IMR-90 (cell line): ENCODE data around the gene TMEM33. TPM values are rescaled to one million over a fixed set of nuclear protein-coding genes. Genes with fewer than 3 reads are reported as not detected.

ENCODE experiments used
- ATAC-seq: fragments of 200-7000 bp; cut with Tn5 transposase; 2 replicates; pipeline ENCODE4 v1.9.1; 2020; ENCODE audit warnings: low read depth, mild to moderate bottlenecking, moderate library complexity
- BruUV-seq: library from RNA; stranded (reverse); fragments of 400-500 nt; replicated peaks from 2 replicates; lab custom pipeline; 2021; lab: Mats Ljungman, UMichigan
- CTCF ChIA-PET: fragments of 300-600 bp; formaldehyde crosslinking; extraction: SDS; loops from one replicate; lab custom pipeline; 2021; ENCODE audit warnings: antibody characterized with exemption; lab: Yijun Ruan, JAX
- POLR2A ChIA-PET: fragments of 300-600 bp; sonication (Branson Sonifier 250); formaldehyde crosslinking; loops from one replicate; lab custom pipeline; 2022; ENCODE audit warnings: antibody characterized with exemption; ENCODE audit not compliant: unreplicated experiment; lab: Charles Lee
- DNase-seq: peaks from one replicate; pipeline ENCODE4 v3.0.0; 2013
- H2AFZ ChIP-seq: replicated peaks from 2 replicates; pipeline ENCODE3; 2013; ENCODE audit warnings: low read length, mild to moderate bottlenecking; ENCODE audit not compliant: poor library complexity
- H2AK5ac ChIP-seq: 2 replicates; pipeline ENCODE4 v1.6.1; 2013; ENCODE audit warnings: low read depth, low read length, inconsistent platforms
- H2AK9ac ChIP-seq: replicated peaks from 2 replicates; pipeline ENCODE3; 2013; ENCODE audit warnings: mild to moderate bottlenecking, low read depth, low read length, moderate library complexity; ENCODE audit not compliant: poor library complexity
- H2BK120ac ChIP-seq: 2 replicates; pipeline ENCODE4 v1.6.1; 2013; ENCODE audit warnings: low read depth, low read length, inconsistent platforms
- H2BK15ac ChIP-seq: 3 replicates; pipeline ENCODE4 v1.6.1; 2013; ENCODE audit warnings: low read depth, low read length, inconsistent platforms
- H2BK20ac ChIP-seq: 2 replicates; pipeline ENCODE4 v1.6.1; 2013; ENCODE audit warnings: low read depth, mild to moderate bottlenecking, inconsistent platforms, low read length, moderate library complexity
- H2BK5ac ChIP-seq: 2 replicates; pipeline ENCODE4 v1.6.1; 2013; ENCODE audit warnings: mild to moderate bottlenecking, low read depth, low read length, inconsistent platforms; ENCODE audit not compliant: poor library complexity, severe bottlenecking
- H3K14ac ChIP-seq: replicated peaks from 2 replicates; pipeline ENCODE4 v1.6.1; 2013; ENCODE audit warnings: low read depth, low read length, inconsistent platforms
- H3K18ac ChIP-seq: 2 replicates; pipeline ENCODE4 v1.6.1; 2013; ENCODE audit warnings: low read depth, low read length, control low read depth
- H3K23ac ChIP-seq: 2 replicates; pipeline ENCODE4 v1.6.1; 2013; ENCODE audit warnings: low read depth, low read length, inconsistent platforms
- H3K27ac ChIP-seq: 2 replicates; pipeline ENCODE4 v1.5.1; 2013; ENCODE audit warnings: mild to moderate bottlenecking, control low read depth, low read length; ENCODE audit not compliant: insufficient read depth
- H3K27me3 ChIP-seq: 2 replicates; pipeline ENCODE4 v1.6.1; 2013; ENCODE audit warnings: low read length; ENCODE audit not compliant: control insufficient read depth, insufficient read depth
- H3K36me3 ChIP-seq: 2 replicates; pipeline ENCODE4 v1.6.1; 2013; ENCODE audit warnings: low read length, mixed read lengths; ENCODE audit not compliant: control insufficient read depth, insufficient read depth
- H3K4ac ChIP-seq: 2 replicates; pipeline ENCODE4 v1.6.1; 2013; ENCODE audit warnings: low read depth, low read length, inconsistent platforms
- H3K4me1 ChIP-seq: 2 replicates; pipeline ENCODE4 v1.6.1; 2013; ENCODE audit warnings: low read length, mixed read lengths; ENCODE audit not compliant: control insufficient read depth, insufficient read depth
- H3K4me2 ChIP-seq: 2 replicates; pipeline ENCODE4 v1.6.1; 2013; ENCODE audit warnings: low read depth, mild to moderate bottlenecking, control low read depth, low read length, moderate library complexity
- H3K4me3 ChIP-seq: 2 replicates; pipeline ENCODE4 v1.5.1; 2013; ENCODE audit warnings: low read depth, mild to moderate bottlenecking, control low read depth, low read length, moderate library complexity; ENCODE audit not compliant: insufficient read depth
- H3K56ac ChIP-seq: 2 replicates; pipeline ENCODE4 v1.6.1; 2013; ENCODE audit warnings: low read length, inconsistent platforms; ENCODE audit not compliant: insufficient read depth; ENCODE audit errors: extremely low read depth
- H3K79me1 ChIP-seq, 2 experiments: 2 replicates each; pipeline ENCODE4 v1.6.1; 2013; ENCODE audit warnings: low read length in 2 of 2, inconsistent platforms in 1 of 2, low read depth in 1 of 2
- H3K9ac ChIP-seq: 2 replicates; pipeline ENCODE4 v1.6.1; 2013; ENCODE audit warnings: low read depth, low read length, control low read depth
- H3K9me1 ChIP-seq: 2 replicates; pipeline ENCODE4 v1.6.1; 2013; ENCODE audit warnings: low read length, inconsistent platforms; ENCODE audit not compliant: insufficient read depth
- H3K9me3 ChIP-seq: 2 replicates; pipeline ENCODE4 v1.6.1; 2013; ENCODE audit warnings: low read length; ENCODE audit not compliant: control insufficient read depth, insufficient read depth
- H4K20me1 ChIP-seq: 2 replicates; pipeline ENCODE4 v1.6.1; 2013; ENCODE audit warnings: low read length, inconsistent platforms; ENCODE audit not compliant: insufficient read depth
- H4K5ac ChIP-seq: 2 replicates; pipeline ENCODE4 v1.6.1; 2013; ENCODE audit warnings: mild to moderate bottlenecking, low read depth, low read length, control low read depth
- H4K8ac ChIP-seq, 2 experiments: 2 replicates each; pipeline ENCODE4 v1.6.1; 2013; ENCODE audit warnings: low read depth in 2 of 2, low read length in 2 of 2, control low read depth in 1 of 2, inconsistent platforms in 1 of 2
- H4K91ac ChIP-seq: 2 replicates; pipeline ENCODE4 v1.6.1; 2013; ENCODE audit warnings: low read depth, low read length, inconsistent platforms; ENCODE audit not compliant: insufficient read depth
- BHLHE40 ChIP-seq: fragments of 150-350 bp; IDR thresholded peaks from 2 replicates; pipeline ENCODE4 v1.6.1; 2016; ENCODE audit warnings: mild to moderate bottlenecking, low read depth, low read length
- CEBPB ChIP-seq: IDR thresholded peaks from 2 replicates; pipeline ENCODE4 v1.6.1; 2012; ENCODE audit warnings: low read depth, low read length, improper control_type of control experiment
- CHD1 ChIP-seq: IDR thresholded peaks from 2 replicates; pipeline ENCODE4 v1.6.1; 2012; ENCODE audit warnings: low read depth, low read length, improper control_type of control experiment
- FOS ChIP-seq: fragments of 150-350 bp; IDR thresholded peaks from 2 replicates; pipeline ENCODE4 v1.6.1; 2016; ENCODE audit warnings: low read depth, low read length
- MAFK ChIP-seq: IDR thresholded peaks from 2 replicates; pipeline ENCODE4 v1.6.1; 2012; ENCODE audit warnings: low read depth, low read length, improper control_type of control experiment
- MAZ ChIP-seq: IDR thresholded peaks from 2 replicates; pipeline ENCODE4 v1.6.1; 2012; ENCODE audit warnings: low read depth, mild to moderate bottlenecking, low read length, improper control_type of control experiment, moderate library complexity, borderline replicate concordance
- MXI1 ChIP-seq: IDR thresholded peaks from 2 replicates; pipeline ENCODE4 v1.6.1; 2012; ENCODE audit warnings: low read depth, mild to moderate bottlenecking, low read length, moderate library complexity, borderline replicate concordance
- NFE2L2 ChIP-seq: fragments of 150-350 bp; IDR thresholded peaks from 2 replicates; pipeline ENCODE4 v1.6.1; 2016; ENCODE audit warnings: low read depth, mild to moderate bottlenecking, low read length
- POLR2A ChIP-seq: IDR thresholded peaks from 2 replicates; pipeline ENCODE4 v1.6.1; 2012; ENCODE audit warnings: mild to moderate bottlenecking, low read depth, low read length
- RAD21 ChIP-seq: IDR thresholded peaks from 2 replicates; pipeline ENCODE4 v1.6.1; 2012; ENCODE audit warnings: low read length, improper control_type of control experiment
- RFX5 ChIP-seq: IDR thresholded peaks from 2 replicates; pipeline ENCODE4 v1.8.0; 2012; ENCODE audit warnings: low read depth, mild to moderate bottlenecking, low read length, moderate library complexity
- SMC3 ChIP-seq: fragments of 150-350 bp; IDR thresholded peaks from 2 replicates; pipeline ENCODE4 v1.6.1; 2016; ENCODE audit warnings: low read depth, mild to moderate bottlenecking, antibody characterized with exemption, low read length, moderate library complexity
- WGBS, 2 experiments: methylation state at CpG; one replicate each; pipeline versions ENCODE4 v1.1.5 to v1.1.7; 2013; ENCODE audit warnings: missing lambda C conversion rate in 2 of 2; ENCODE audit not compliant: insufficient read length in 1 of 2; ENCODE audit errors: extremely low coverage in 2 of 2; 5-methylcytosine and 5-hydroxymethylcytosine counted together
- dilution Hi-C: fragments of 300-500 bp; cut with HindIII; formaldehyde crosslinking; loops from one replicate; pipeline ENCODE4 v1.14.3; 2018; ENCODE audit warnings: low sequenced_read_pairs; ENCODE audit not compliant: unreplicated experiment
- in situ Hi-C: fragments of 300-500 bp; cut with MboI; formaldehyde crosslinking; loops from 3 replicates; pipeline ENCODE4 v1.14.3; 2019; ENCODE audit warnings: low sequenced_read_pairs, inconsistent platforms, mixed read lengths
- intact Hi-C: fragments of 100-400 bp; cut with micrococcal nuclease; formaldehyde crosslinking; loops from 2 replicates; pipeline ENCODE4 v1.10.0; 2022
- polyA plus RNA-seq, 3 experiments: library from polyadenylated mRNA; depleted of rRNA; stranded (reverse); fragments of >200 nt; gene quantifications; 2 replicates each; pipeline ENCODE4 v1.2.3, GENCODE V29; 2012; ENCODE audit warnings: low replicate concordance in 1 of 3
- total RNA-seq: library from RNA; depleted of rRNA; stranded (reverse); fragments of >200 nt; gene quantifications from 2 replicates; pipeline ENCODE4 v1.2.3, GENCODE V29; 2012
- TF ChIP-seq, protein P1 (sequence below): fragments of 150-350 bp; IDR thresholded peaks from 2 replicates; pipeline ENCODE4 v1.6.1; 2017; ENCODE audit warnings: mild to moderate bottlenecking, antibody characterized with exemption, low read length, low read depth

The TMEM33 gene
- total and polyA plus RNA-seq, 2 of the 4 experiments (the other 2 are of a cell fraction) = 23.6 to 45.5 TPM

DNA sequence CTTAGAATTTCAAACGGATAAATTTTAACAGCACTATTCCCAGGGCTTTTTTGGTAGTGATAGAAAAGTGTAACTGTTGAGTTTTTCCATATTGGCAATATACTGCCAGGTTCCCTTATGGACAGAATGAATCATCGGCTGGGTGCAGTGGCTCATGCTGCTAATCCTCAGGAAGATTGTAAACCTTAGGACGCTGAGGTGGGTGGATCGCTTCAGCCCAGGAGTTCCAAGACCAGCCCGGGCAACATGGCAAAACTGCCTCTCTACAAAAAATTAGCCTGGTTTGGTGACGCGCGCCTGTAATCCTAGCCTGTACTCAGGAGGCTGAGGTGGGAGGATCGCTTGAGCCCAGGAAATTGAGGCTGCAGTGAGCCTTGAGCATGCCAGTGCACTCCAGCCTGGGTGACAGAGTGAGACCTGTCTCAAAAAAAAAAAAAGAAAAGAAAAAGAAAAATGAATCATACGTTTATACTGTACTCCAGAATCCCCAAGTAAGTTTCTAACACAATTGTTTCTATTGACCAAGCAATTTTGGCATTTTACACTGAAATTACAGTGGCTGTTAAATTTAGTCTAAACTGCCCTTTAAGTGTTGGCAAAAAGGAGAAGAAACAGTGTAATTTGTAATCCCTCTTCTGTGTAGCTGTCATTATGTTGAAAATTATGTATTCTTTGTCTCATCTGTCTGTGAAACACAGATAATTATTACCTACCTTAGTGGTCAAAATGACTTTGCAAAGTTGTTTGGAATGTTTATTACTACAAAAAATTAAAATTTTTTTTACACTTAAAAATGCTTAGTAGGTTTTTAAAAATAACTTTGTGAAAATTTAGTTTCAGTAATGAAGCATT, 56.9 kb downstream of the TMEM33 start:
- no peak for ATAC-seq
- Histone ChIP-seq H3K9me1 (peaks cover 5% of the 10 kb centered on the region; the same call in 1 of the 2 replicates), H3K56ac (no peak overlapping the region), H2BK15ac (no peak overlapping the region), H4K5ac (no peak overlapping the region), H3K14ac (no peak overlapping the region), H2BK120ac (no peak overlapping the region), H2BK5ac (no peak overlapping the region), H3K4me1 (peaks cover 5% of the 10 kb centered on the region), H3K4me2 (peak overlapping the region; percentile 55), H4K20me1 (peaks cover 7% of the 10 kb centered on the region), H3K27ac (no peak overlapping the region), H2AK5ac (no peak overlapping the region), H2AFZ (no peak overlapping the region), H3K36me3 (no peaks in the 10 kb centered on the region), H4K8ac (no peak overlapping the region), H3K9me3 (no peaks in the 10 kb centered on the region), H3K9ac (no peak overlapping the region), H2AK9ac (no peak overlapping the region), H3K79me1 (peaks cover 20 to 44% of the 10 kb centered on the region in 2 experiments), H2BK20ac (no peak overlapping the region), H3K27me3 (no peaks in the 10 kb centered on the region), H3K4me3 (no peak overlapping the region), H4K91ac (no peak overlapping the region), H3K4ac (no peak overlapping the region), H3K23ac (no peak overlapping the region), H3K18ac (no peak overlapping the region)
- POLR2A ChIA-PET = no interaction called here
- intact Hi-C loops = no loop called here
- CTCF ChIA-PET = no interaction called here
- dilution Hi-C loops = no loop called here
- DNase-seq = peak; percentile 23
- in situ Hi-C loops = no loop called here
- no CpG with 5 or more reads among the region's 10 CpGs for WGBS, 2 experiments
- no peak for TF ChIP-seq CHD1
- TF ChIP-seq MAZ = no peak
- no peak for TF ChIP-seq FOS
- no peak for TF ChIP-seq RAD21
- TF ChIP-seq MAFK = no peak
- no peak for TF ChIP-seq NFE2L2
- no peak for TF ChIP-seq POLR2A
- TF ChIP-seq, protein P1, sequence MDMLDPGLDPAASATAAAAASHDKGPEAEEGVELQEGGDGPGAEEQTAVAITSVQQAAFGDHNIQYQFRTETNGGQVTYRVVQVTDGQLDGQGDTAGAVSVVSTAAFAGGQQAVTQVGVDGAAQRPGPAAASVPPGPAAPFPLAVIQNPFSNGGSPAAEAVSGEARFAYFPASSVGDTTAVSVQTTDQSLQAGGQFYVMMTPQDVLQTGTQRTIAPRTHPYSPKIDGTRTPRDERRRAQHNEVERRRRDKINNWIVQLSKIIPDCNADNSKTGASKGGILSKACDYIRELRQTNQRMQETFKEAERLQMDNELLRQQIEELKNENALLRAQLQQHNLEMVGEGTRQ = no peak
- no peak for TF ChIP-seq CEBPB
- TF ChIP-seq BHLHE40 = no peak
- no peak for TF ChIP-seq SMC3
- TF ChIP-seq MXI1 = no peak
- TF ChIP-seq RFX5 = no peak
- BruUV-seq = no TSS peak
